Activated gamma-delta T cell (primary cell): ENCODE data around the gene PSMD13.
A peak's percentile ranks its signal among the peaks of the same experiment; 100 is the strongest.
"Not testable (repeated sequence)": the region's sequence is repeated elsewhere in the genome, so short reads cannot be mapped to it uniquely, and the experiment has no call there.

Source experiments
- DNase-seq: peaks from one replicate; lab custom pipeline; 2025; lab: John Stamatoyannopoulos, UW

The PSMD13 gene

GRCh38 chr11:217704-218103 is 19.1 kb upstream of the PSMD13 start:
- no peak for DNase-seq

DNA sequence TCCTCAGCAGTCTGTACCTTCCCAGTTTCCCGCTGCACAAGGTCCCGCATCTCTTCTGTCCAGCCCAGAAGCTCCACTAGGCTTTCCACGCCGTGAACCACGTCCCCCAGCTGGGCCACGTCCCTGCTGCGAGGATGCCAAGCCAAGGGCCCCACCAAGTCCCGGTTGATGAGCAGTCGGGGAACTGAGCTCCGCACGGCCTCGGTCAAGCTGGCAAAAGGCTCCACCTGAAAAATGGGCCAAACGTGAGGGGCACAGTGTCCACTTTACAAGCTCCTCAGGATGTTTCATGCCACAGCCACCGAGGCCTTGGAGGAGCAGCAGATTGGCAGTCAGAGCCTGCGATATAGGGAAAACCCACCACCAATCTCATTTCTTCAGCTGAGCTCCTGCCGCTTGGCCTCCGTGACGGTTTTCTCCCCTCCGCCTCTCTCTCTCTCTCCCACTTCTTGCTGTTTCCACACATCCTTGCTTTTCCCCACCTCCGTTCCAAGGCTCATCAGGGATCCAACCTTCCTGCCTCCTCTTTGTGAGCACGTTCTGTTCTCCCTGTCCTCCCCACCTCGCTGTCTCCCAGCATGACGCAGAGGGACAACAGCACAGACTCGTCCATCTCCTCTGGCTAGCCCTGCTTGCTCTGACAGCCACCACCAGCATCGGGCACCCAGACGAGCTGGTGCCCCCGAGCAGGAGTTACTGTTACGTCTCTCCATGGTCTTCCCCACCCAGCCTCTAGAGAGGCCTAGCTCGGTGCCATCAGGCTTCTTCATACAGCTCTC is 17.8 kb upstream of the PSMD13 start:
- no peak for DNase-seq

GRCh38 chr11:220641-221215 is 16.0 kb upstream of the PSMD13 start:
- DNase-seq: not testable (repeated sequence)

- DNase-seq: no peak
Observed at GRCh38 chr11:221539-221938, 15.2 kb upstream of the PSMD13 start.

GRCh38 chr11:221998-222789 is 14.6 kb upstream of the PSMD13 start:
- no peak for DNase-seq

DNA sequence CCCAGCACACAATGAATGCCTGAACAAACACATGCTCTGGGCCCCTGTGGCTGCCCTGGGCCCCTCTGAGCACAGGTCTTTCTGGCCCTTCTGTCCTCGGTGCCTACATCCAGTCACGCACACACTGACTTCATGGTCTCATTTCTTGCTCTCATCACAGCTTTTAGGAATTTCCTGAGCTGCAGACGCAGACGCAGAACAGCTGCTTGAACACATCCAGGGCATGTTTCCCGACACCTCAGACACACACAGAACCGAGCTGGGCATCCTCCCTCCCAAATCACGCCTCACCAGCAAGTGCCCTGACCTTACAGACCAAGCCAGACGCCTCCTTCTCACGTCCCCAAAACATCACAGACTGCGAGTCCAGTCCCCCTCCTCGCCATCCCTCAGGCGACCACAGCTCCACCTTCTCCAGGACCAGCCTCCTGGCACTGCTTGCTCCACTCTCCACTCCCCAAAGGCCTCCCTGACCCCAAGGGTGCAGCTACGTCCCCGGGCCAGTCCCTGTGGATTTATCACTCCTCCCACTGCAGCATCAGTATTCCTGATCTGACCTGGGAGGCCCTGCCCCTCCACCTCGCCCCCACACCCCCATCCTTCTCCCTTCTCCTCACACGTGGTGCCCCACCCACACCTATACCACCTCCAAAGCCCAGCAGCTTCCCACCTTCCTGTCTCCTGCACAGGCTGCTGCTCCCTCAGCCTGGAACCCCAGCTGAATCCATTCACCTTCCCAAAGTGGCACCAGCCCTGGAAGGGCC is 13.6 kb upstream of the PSMD13 start:
- DNase-seq: no peak

GRCh38 chr11:223884-224283 is 12.9 kb upstream of the PSMD13 start:
- no peak for DNase-seq

DNA sequence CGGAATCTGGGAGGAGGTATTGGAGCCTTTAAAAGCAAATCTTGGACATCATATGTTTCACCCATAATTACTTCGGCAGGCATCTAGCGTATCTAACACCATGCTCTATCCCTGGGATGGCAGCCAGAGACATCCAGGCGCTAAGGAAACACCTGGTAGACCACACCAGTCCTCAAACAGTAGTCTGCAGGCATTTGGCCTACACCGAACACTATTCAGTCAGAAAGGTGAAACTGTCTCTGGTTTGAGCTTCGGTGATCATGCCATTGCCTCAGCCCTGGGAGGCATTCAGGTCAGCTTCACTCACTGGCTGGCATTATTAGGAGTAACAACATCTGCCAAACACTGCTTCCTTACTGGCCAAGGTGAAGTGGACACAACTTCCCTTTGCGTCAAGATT is 12.4 kb upstream of the PSMD13 start:
- DNase-seq: no peak

- no peak for DNase-seq
Observed at GRCh38 chr11:225734-226453, 10.9 kb upstream of the PSMD13 start.

- DNase-seq: no peak
Observed at GRCh38 chr11:227824-228379, 8.9 kb upstream of the PSMD13 start.

- DNase-seq: no peak
Observed at GRCh38 chr11:230431-230830, 6.3 kb upstream of the PSMD13 start.

DNA sequence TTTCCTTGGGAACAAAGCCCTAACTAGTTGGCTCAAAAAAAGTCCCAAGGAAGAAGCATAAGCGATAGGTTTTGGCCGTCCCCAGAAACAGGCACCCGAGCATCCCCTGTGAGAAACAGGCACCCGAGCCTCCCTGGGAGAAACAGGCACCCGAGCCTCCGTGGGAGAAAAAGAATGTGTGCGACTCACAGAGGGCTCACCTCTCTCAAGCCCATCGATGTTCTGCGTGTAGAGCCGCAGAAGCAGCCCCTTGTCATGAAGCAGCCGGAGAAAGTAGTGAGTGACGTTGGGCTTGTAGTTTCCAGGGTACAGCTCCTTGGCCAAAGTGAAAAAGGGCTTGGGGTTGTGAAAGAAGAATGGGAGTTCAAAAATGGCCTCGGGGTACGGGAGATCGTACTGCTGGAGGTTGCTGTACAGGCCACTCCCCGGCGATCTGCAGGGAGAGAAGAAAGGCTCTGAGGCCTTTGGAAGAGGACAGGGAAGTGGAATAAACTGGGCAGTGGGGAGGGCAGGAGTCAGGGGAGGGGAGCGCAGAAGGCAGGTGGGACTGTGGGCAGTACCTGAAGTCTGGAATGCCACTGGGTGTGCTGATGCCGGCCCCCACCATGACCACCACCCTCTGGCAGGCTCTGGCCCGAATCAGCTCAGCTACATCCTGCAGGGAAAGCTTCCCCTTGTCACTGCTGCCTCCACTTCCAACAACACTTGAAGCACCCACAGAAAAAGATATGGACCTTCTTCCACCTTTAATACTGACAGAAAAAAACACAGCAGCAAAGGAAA is 3.8 kb upstream of the PSMD13 start:
- no peak for DNase-seq

DNA sequence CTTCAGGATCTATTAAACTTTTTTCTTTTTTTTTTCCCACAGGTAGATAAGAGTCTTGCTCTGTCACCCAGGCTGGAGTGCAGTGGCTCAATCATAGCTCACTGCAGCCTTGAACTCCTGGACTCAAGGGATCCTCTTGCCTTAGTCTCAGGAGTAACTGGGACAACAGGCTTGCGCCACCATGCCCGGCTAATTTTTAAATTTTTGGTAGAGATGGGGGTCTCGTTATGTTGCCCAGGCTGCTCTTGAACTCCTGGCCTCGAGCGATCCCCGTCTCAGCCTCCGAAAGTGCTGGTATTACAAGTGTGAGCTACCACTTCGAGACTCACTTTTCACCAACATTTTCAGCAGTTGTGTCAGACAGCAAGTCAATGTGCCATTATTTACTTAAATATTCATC is 1.6 kb upstream of the PSMD13 start:
- no peak for DNase-seq

DNA sequence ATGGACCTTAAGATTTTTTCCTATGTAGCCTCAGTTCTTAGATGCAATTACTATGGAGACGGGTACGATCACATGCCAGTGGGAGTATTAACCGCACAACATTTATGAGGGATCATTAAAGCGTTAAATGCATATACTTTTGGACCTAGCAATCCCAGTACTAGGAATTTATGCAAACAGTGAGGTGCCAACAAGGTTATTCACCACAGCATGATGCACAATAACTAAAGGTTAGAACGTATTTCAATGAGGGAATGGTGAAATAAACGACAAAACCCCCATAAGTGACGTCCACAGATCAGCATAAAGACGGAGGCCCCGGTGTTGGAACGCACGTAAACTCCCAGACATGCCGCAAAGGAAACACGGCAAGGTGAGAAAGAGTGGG is 1.2 kb upstream of the PSMD13 start:
- DNase-seq: no peak

GRCh38 chr11:235997-236773 is 591 bp upstream of the PSMD13 start, which contains the start of gene SIRT3:
SIRT3 (minus strand) TSS chr11:236342; CDS start chr11:236328, 14 bp downstream.
- peak; percentile 81 for DNase-seq

DNA sequence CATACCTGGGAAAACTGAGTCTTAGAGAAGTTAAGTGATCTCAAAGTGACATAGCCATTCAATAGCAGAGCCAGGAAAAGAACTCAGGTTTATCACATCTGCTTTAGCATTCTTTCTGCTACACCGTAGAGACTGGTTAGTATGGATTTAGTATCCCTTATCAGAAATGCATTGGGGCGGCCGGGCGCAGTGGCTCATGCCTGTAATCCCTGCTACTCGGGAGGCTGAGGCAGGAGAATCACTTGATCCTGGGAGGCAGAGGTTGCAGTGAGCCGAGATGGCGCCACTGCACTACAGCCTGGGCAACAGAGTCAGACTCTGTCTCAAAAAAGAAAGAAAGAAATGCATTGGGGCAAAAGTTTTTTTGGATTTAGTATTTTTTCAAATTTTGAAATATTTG is 1.6 kb downstream of the PSMD13 start:
- not testable (repeated sequence) for DNase-seq

DNA sequence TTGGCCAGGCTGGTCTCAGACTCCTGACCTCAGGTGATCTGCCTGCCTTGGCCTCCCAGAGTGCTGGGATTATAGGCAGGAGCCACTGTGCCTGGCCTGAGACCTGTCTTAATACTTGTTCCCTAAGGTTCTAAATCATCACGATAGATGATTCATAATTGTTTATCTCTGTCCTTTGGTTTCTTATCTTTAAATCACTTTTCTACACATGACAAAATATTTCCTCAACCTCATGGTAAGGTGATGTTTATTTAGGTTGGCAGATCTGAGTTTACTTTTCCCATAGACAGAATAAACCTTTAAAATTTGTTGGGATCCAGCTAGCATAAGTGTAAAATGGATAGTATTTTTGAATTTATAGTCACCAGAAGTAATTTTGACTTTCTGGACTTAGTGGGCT is 3.5 kb downstream of the PSMD13 start:
- no peak for DNase-seq

DNA sequence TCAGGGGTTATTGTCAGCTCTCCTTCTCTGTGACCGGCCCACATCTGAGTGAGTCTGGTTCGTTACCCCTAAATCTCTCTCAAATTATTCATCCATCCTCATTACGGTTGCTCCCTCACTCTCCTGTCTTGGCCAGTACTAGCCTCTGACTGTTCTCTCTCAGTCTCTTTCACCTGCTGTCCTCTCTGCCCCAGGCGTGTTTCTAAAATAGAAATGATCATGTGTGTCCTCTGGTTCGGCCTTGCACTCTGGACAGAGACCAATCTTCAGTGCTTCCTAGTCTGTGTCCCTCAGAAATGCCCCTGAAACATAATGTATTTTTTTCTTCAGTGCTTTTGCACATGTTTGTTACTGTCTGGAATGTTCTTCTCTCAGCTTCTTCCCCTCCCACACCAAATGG is 4.9 kb downstream of the PSMD13 start:
- DNase-seq: no peak

- DNase-seq: no peak
Observed at GRCh38 chr11:244376-244775, 7.6 kb downstream of the PSMD13 start.

DNA sequence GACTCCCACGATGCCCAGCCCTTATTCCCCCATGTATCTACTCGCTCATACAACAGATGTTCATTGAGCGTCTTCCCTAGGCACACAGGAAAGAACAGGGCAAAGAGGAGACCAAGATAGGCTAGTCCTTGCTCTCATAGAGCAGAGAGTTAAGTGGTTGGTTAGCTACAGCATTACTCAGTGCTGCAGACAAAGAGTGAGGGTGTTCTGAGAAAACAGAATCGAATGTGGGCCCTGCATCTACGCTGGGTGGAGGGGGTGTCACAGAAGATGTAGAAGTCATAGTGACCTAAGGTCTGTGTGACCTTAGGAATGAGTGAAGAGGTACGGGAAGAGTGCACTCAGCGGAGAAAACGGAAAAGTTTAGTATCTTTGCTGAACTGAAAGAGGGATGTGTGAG is 12.3 kb downstream of the PSMD13 start:
- no peak for DNase-seq
